HG03575 (cell line): ENCODE data around the gene CASP3.

Experiments used
- ATAC-seq: cut with Tn5 transposase; IDR thresholded peaks from one replicate; pipeline ENCODE4 v1.9.1; 2021; ENCODE audit not compliant: unreplicated experiment, insufficient number of reproducible peaks, low FRiP score; ENCODE audit errors: extremely low read depth

The CASP3 gene

DNA sequence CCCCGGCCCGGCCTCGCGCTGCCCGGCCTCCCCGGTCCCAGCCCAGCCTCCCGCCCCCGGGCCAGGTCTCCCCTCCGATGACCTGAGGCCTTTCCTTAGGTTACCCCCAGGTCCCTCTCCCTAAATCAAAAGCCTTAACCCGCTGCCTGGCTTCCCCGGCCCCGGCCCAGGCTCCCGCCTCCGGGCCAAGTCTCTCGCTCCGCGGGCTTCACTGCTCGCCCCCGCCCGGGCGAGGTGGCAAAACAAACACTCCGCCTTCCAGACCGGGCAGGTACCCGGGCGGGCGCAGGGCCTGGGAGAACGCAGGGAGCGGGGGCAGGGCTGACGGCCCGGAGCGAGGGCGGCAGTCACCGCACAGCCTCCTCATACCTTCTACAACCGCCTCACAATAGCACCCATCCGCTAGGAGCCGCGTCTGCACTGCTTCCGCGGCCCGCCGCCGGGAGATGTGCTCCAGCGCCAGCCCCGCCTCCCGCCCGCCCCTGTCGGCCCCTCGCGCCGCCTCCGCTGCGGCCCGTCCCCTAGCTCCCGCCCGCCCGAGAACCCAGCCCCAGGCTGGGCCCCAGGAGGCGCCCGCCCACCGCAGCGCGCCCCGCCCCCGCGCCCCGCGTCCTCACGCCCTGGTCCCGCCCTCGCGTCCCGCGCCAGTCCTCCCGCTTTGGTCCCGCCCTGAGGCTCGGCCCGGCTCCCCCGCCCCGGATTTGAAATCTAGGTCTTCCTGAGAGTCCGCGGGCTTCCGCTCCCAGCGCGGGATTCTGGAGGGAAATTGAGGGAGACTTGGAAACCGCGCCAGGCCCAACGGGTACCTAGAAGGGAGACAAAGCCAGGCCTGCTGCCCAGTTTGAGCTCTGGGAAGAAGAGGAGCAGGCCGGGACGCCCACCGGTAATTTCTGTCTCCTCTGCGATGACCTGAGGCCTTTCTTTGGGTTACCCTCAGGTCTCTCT is at the start of gene CASP3, which contains the start of gene PRIMPOL:
CASP3 (minus strand) TSS at position 422 of the 945 bp plus-strand sequence. CDS start 10,994 bp downstream, outside the sequence.
PRIMPOL (plus strand) TSS at position 713 of the 945 bp plus-strand sequence. CDS start 7,403 bp downstream, outside the sequence.
- ATAC-seq, result peak; percentile 54

DNA sequence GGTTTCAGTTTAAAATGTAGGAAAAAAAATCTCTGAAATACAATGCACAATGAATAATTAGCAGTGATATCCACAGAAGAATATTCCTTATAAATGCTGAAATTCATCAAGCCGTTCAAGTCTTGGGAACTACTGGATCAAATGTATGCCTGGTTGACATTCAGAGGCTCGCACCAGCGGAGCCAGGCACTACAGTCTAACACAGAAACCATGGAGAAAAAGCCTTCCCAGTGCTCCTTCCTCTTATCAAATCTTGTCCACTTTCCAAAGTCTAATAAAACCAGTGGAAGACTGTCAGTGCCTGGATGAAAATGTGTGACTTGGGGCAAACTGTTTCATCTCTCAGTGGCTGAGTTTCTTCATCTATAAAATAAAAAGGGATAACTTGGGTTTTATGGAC is 48.7 kb upstream of the CASP3 start:
- no peak for ATAC-seq

DNA sequence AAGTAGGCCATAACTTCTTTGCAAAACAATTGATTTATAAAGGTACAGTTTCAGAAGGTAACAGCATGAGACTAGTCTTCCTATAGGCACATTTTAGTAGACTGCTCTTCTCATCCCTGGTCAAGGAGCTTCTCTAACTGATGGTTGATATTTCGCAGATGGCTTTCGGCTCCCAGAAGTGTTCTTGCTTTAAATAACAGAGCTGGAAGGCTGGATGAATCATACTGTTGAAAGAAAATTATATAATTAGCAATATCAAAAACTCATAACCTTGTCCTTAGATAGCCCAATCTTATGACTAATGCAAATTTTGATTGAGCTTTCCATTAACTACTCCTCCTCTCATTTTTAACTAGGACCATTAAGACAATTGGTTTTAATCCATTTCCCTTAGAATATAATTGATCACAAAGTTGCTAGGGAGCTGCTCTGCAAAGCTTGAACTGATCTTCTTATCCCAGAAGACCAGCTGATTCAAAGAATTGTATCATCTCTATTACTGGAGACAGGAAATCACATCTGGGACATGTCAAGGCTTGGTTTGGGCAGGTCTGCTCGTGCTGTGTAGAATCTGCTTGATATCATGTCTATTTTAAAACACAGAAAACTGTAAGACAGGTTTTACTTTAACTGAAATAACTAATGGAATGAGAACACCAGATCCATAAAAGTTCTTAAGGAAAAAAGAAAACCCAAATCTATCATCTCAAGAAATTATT is 46.1 kb upstream of the CASP3 start:
- ATAC-seq, result no peak

DNA sequence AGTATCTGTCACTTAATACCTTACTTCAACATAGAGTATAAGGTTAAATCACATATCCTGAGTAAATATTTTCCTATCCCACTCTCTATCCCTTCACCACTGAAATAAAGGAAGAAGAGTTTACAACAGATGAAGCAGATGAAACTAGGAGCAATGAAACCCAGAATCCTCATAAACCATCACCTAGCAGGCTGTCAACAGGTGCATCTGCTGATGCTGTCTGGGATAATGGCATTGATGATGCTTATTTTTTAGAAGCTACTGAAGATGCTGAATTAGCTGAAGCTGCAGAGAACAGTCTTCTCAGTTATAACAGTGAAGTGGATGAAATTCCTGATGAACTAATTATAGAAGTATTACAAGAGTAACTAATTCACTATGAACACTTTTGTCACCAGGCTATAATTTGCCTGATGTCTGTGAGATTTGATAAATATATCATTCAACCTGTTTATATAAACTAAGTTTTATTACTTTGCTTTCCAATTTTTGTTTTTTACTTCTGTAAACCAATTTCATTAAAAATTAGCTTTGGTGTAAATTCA is 45.2 kb upstream of the CASP3 start:
- ATAC-seq, result no peak

DNA sequence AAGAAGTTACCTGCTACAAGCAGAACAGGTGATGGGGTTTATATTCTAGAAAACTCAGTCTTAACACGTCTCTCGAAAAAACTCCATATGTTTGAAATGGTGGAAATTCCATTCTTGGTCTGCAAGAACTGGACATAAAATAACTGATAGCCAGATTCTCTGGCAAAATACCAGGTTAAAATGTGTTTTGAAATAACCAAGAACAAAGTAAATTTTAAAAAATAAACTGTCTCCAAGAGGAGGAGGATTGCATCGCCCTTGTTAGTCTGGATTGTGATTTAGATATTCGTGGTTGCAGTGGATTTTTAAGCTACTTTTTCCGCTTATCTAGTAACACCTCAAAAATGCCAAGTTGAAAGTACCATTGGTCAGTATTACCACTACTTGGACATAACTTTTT is 43.8 kb upstream of the CASP3 start:
- no peak for ATAC-seq

DNA sequence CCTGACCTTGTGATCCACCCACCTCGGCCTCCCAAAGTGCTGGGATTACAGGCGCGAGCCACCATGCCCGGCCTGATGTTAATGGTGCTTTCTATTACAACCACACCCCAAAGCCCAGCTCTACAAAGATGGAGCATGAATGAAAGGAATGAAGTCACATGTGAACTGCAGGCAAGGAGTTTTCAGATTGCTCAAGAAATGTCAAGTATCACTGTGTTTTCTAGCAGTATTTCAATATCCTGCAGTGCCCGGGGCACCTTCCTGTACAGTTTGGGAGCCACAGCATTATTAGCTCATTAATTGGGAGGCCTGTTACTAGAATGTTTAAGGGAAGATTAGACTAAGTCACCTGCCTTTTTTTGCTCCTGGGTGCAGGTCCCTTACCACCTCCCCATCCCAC is 40.4 kb upstream of the CASP3 start:
- no peak for ATAC-seq

DNA sequence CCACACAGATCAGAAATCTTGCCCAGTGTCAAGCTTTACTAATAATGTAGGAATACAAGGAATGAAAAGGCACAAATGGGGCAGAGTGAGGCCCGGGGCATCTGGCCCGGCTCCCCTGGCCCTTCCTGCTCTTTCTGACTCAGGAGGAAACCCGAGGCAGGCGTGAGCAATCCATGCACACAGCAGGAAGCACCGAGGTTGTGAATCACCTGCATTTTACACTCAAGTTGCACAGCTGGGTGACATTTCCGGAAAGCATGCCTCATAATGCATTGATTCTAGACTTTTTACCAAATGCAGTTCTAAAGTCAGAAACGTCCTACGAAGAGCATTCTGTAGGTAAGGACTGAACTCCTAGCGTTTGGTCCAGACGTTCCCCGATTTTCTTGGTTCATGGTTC is 39.2 kb upstream of the CASP3 start:
- no peak for ATAC-seq

DNA sequence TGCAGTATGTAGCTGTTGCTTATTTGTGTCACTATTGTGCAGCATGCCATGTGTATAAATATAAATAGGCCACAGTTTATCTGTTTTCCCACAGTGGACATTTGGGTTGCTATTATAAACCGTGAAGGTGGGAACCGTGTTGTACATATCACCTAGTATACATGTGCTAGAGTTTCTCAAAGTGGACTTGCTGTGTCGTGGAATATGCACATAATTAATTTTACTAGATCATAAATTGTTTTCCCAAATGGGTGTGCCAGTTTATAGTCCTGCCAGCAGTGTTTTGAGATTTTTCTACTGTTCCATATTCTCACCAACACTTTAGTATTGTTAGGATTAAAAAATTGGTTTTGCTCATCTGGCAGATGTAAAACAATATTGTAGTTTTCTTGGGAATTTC is 38.8 kb upstream of the CASP3 start:
- no peak for ATAC-seq

DNA sequence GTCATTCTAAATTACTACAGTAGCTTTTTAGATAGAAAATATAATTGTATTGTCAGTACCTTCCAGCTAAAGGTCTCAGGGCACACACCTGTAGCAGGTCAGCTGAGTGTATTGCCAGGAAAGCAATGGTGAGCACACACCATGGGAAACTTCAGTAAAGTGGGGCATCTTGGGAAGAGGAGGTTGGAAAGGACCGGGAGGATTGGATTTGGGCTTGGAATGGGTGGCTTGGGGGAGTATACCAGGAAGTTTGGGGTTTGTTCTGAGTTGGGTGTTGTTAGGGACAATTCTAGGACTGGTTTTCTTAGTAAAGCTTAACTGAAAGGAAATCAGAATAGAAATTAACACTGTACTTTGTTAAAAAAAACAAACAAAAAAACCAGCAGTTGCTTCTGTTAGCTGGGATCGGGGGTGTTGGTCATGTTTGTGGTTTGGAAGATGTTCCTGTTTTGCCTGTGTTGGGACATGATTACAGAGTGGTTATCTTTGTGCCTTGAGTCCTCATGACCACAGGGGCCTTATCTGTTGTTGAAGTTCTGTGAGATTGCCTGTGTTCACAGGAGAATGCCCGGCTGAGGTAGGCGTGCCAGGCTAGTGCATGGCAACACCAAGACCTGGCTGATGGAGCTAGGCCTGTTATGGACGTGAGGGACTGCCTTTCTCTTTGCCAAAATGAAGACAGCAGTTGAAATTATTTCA is 35.4 kb upstream of the CASP3 start:
- ATAC-seq, result no peak

DNA sequence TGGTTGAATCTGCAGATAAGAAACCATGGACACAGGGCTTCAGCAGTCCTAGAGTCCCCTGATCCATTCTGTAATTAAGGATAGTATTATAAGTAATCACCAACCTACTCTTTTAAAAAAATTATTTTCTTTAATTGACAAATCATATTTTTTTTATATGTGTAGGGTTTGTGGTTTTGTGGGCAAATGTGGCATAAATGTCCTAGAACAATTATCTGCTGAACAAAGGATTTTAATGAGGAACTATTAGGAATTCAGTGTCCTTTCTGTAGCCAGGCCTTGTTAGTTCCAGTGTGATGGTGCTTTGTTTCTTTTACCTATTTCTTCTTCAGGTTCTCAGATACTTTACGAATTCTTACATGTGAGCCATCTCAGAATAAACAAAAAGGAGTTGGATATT is 32.7 kb upstream of the CASP3 start:
- ATAC-seq, result no peak

DNA sequence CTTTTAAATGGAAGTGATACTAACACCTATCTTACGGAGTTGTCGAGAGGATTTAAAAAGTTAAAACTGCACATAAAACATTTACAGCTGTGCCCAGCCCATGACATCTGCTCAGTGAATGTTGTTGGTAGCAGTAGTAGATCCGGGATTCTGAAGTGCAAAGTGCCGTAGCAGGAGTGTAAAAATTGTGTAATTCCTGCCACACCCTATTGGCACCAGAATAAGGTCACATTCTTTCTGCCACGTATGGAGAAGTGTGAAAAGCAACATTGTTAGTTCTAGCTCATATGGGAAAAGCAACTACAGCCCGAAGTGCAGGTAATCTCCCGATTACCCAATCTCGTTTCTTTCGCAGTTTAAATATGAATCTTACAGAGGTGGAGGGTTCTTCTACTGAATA is 31.5 kb upstream of the CASP3 start:
- ATAC-seq, result no peak

DNA sequence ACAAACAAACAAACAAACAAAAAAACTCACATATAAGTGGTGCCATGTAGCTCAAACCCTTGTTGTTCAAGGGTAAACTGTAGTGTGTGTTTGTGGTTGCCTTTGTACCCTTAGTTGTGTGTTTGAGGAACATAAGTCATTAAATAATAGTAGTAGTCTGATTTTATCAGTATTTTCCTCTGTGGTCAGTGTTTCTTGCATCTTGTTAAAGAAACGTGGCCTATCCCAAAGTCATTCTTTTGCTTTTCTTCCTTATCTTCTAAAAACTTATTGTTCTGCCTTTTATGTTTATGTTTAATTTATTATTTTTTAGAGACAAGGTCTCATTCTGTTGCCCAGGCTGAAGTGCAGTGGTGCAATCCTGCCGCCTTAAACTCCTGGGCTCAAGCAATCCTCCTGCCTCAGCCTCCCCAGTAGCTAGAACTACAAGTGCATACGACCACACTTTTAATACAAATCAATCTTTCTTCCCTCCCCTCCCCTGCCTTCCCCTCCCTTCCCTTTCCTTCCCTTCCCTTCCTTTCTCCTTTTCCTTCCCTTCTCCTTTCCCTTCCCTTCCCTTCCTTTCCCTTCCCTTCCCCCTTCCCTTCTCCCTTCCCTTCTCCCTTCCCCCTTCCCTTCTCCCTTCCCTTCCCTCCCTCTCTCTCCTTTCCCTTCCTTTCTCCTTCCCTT is 26.7 kb upstream of the CASP3 start:
- ATAC-seq, result no peak

DNA sequence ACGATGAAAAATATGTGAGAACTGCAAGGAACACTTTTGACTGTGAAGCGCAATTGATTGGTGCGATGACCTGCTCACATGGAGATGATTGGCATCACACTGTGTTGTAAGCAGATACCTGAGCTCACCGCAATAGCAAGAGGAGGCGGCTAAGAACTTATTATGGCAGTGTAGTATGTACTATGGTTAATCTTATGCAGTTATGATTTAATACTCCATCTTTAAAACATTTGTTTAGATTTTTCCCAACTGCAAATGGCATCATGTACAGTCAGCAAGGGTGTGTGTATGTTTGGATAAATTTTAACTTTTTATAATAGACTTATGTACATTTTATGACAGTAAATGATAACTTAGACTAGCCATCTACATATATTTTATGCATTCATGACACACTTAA is 25.8 kb upstream of the CASP3 start:
- ATAC-seq, result no peak

DNA sequence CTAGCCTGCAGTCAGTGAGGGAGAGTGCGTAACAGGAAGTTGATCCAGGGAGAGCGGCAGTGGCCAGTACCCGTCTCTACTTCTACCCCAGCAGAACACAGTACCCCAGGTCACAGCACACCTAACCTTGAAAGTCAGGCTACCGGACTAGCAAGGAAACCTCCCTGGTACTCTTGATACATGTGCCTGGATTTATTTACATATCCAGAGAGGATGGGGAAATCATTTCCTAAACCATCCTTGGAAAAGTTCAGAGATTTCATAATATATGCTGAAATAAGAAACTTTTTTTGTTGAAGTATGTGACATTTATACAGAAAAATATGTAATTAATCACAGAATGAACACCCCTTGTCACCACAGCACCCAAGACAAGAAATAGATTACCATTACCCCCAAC is 24.8 kb upstream of the CASP3 start:
- ATAC-seq, result no peak

DNA sequence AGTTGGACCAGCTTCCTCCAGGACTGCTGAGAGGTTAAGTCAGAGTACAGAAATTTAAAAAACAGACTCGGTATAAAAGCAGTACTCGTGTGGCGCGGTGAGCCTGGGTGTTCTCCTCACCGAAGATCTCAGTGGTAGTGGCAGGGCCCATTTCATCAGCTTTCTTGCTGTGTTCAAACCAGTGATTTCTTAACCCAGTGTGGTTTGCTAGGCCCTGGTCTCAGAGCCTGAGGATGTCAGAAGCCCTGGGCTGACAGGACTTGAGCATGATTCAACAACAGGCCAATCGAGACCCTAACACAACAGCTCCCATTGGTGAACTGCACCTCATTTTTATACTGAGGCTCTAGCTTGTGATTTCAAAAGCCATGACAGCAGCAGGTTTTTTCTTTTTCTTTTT is 23.5 kb upstream of the CASP3 start:
- no peak for ATAC-seq

DNA sequence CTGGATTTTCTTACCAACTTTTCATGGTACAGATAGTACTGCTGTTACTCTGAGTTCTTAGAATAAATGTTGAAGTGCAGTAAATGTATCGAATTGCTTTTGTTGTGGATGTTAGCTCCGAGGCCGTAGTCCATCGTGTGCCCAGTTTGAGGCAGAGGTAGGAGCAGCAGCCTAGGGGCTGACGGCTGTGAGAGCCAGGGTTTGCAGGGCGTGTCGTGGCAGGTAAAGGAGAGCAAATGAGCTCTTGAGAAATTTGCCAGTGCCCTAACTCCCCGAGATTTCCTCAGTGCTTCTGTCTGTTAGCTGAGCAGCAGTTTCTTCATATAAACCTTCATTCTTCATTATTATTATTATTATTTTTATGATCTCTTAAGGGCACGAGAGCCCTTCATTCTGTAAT is 21.9 kb upstream of the CASP3 start:
- ATAC-seq, result no peak

DNA sequence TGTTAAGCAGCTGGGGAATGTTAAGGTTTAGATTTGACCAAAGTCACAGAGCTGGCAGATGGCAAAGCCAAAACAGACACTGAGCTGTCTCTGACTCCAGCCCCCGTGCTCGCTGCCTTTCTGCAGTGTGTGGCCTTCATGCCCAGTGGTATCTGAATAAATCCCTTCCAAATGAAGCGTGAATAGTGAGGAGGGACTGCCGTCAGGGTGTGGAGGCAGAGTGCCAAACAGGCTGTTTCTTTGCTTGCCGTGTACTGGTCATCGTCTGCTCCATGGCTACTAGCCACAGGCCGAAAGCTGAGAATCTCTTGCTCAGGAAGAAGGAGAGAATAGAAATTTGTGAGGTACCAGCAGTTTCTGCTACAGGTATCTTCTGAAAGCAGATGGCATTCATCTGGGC is 20.0 kb upstream of the CASP3 start:
- no peak for ATAC-seq

DNA sequence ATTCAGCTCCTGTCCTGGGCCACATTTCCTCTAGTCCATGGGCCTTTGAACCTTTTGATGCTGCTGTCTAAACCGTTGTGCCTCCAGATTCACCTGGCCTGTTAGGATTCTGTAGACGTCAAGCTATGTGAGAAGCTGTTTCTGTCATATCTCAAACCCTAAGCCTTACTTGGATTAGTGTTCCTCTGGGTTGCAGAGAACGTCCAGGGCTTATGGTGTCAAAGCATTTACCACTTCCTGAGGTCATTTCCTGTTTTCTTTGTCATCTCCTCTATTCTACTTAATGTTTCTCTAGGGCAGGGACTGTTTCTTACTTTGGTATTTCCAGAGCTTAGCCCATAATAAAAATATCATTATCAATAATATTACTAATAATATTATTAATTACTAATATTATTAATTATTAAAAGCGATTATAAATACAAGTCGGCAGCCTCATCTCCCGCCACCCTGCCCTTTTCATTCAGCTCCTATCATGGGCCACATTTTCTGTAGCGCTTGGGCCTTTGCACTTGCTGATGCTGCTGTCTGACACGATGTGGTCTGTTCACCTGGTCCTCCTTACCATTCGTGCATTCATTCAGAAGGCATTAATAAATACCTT is 19.4 kb upstream of the CASP3 start:
- ATAC-seq, result no peak
